ENCODE data around the gene CDKN1C.

CDKN1C gene

GRCh38 chr11:2886191-2886894 lies 768 bp upstream of the CDKN1C start:
- peaks cover 49% of the 10 kb centered on the region for H3K4me1 ChIP-seq (ENCODE audit: control insufficient read depth, insufficient read depth, low read length)
- H3K4me3 ChIP-seq (ENCODE audit: low read length in 2 of 2), result peak overlapping the region in 1 of 2 donors; percentile 64
- H3K9ac ChIP-seq (ENCODE audit: low read length in 2 of 2), result peak overlapping the region in 1 of 2 donors; percentile 58

GRCh38 chr11:2885017-2885677 lies 428 bp downstream of the CDKN1C start:
- Histone ChIP-seq H3K9ac (ENCODE audit: low read length in 2 of 2) (peak overlapping the region; percentile 51 to 55), H3K27ac (ENCODE audit: low read length) (peak overlapping the region; percentile 71), H3K27me3 (ENCODE audit: control insufficient read depth in 1 of 2, insufficient read depth in 2 of 2, low read length in 2 of 2) (no peaks in the 10 kb centered on the region), H3K9me3 (ENCODE audit: control insufficient read depth in 2 of 2, low read length in 2 of 2) (no peaks in the 10 kb centered on the region), H3K4me3 (ENCODE audit: low read length in 2 of 2) (peak overlapping the region; percentile 73 to 87), H3K4me1 (ENCODE audit: control insufficient read depth, insufficient read depth, low read length) (peaks cover 37% of the 10 kb centered on the region), H3K36me3 (ENCODE audit: control insufficient read depth in 2 of 2, insufficient read depth in 2 of 2, low read length in 2 of 2) (no peaks in the 10 kb centered on the region)

More at GRCh38 chr11:2886191-2886894, 768 bp upstream of the CDKN1C start:
- Histone ChIP-seq H3K9me3 (ENCODE audit: control insufficient read depth in 2 of 2, low read length in 2 of 2) (no peaks in the 10 kb centered on the region), H3K27ac (ENCODE audit: low read length) (peak overlapping the region; percentile 66), H3K36me3 (ENCODE audit: control insufficient read depth in 2 of 2, insufficient read depth in 2 of 2, low read length in 2 of 2) (no peaks in the 10 kb centered on the region), H3K27me3 (ENCODE audit: control insufficient read depth in 1 of 2, insufficient read depth in 2 of 2, low read length in 2 of 2) (no peaks in the 10 kb centered on the region)

- Histone ChIP-seq H3K4me3 (ENCODE audit: low read length in 2 of 2) (peak overlapping the region; percentile 55 to 75), H3K27ac (ENCODE audit: low read length) (peak overlapping the region; percentile 66), H3K27me3 (ENCODE audit: control insufficient read depth in 1 of 2, insufficient read depth in 2 of 2, low read length in 2 of 2) (no peaks in the 10 kb centered on the region), H3K36me3 (ENCODE audit: control insufficient read depth in 2 of 2, insufficient read depth in 2 of 2, low read length in 2 of 2) (peaks cover 0 to under 1% of the 10 kb centered on the region in 2 donors), H3K9me3 (ENCODE audit: control insufficient read depth in 2 of 2, low read length in 2 of 2) (no peaks in the 10 kb centered on the region), H3K9ac (ENCODE audit: low read length in 2 of 2) (peak overlapping the region; percentile 62 to 70), H3K4me1 (ENCODE audit: control insufficient read depth, insufficient read depth, low read length) (peaks cover 32% of the 10 kb centered on the region)
Measured at GRCh38 chr11:2883979-2884815, 1.4 kb downstream of the CDKN1C start.

- Histone ChIP-seq H3K4me3 (ENCODE audit: low read length in 2 of 2) (peak overlapping the region in 1 of 2 donors; percentile 75), H3K9ac (ENCODE audit: low read length in 2 of 2) (peak overlapping the region; percentile 26 to 62), H3K9me3 (ENCODE audit: control insufficient read depth in 2 of 2, low read length in 2 of 2) (peaks cover 0 to 4% of the 10 kb centered on the region in 2 donors), H3K36me3 (ENCODE audit: control insufficient read depth in 2 of 2, insufficient read depth in 2 of 2, low read length in 2 of 2) (peaks cover 0 to 5% of the 10 kb centered on the region in 2 donors), H3K27me3 (ENCODE audit: control insufficient read depth in 1 of 2, insufficient read depth in 2 of 2, low read length in 2 of 2) (no peaks in the 10 kb centered on the region), H3K4me1 (ENCODE audit: control insufficient read depth, insufficient read depth, low read length) (peaks cover 32% of the 10 kb centered on the region), H3K27ac (ENCODE audit: low read length) (peak overlapping the region; percentile 62)
Measured at GRCh38 chr11:2883640-2883978, 2.0 kb downstream of the CDKN1C start.

GRCh38 chr11:2882396-2883110 lies 3.0 kb downstream of the CDKN1C start:
- H3K9me3 ChIP-seq (ENCODE audit: control insufficient read depth in 2 of 2, low read length in 2 of 2), result peaks cover 0 to 4% of the 10 kb centered on the region in 2 donors
- H3K4me3 ChIP-seq (ENCODE audit: low read length in 2 of 2), result peak overlapping the region in 1 of 2 donors; percentile 75
- peak overlapping the region; percentile 6 for H3K27ac ChIP-seq (ENCODE audit: low read length)
- H3K36me3 ChIP-seq (ENCODE audit: control insufficient read depth in 2 of 2, insufficient read depth in 2 of 2, low read length in 2 of 2), result peaks cover 0 to 5% of the 10 kb centered on the region in 2 donors
- H3K9ac ChIP-seq (ENCODE audit: low read length in 2 of 2), result no peak overlapping the region
- no peaks in the 10 kb centered on the region for H3K27me3 ChIP-seq (ENCODE audit: control insufficient read depth in 1 of 2, insufficient read depth in 2 of 2, low read length in 2 of 2)
- H3K4me1 ChIP-seq (ENCODE audit: control insufficient read depth, insufficient read depth, low read length), result peaks cover 27% of the 10 kb centered on the region

GRCh38 chr11:2881981-2882375 lies 3.6 kb downstream of the CDKN1C start:
- H3K4me1 ChIP-seq (ENCODE audit: control insufficient read depth, insufficient read depth, low read length), result peaks cover 27% of the 10 kb centered on the region
- H3K27me3 ChIP-seq (ENCODE audit: control insufficient read depth in 1 of 2, insufficient read depth in 2 of 2, low read length in 2 of 2), result no peaks in the 10 kb centered on the region
- H3K36me3 ChIP-seq (ENCODE audit: control insufficient read depth in 2 of 2, insufficient read depth in 2 of 2, low read length in 2 of 2), result peaks cover 0 to 5% of the 10 kb centered on the region in 2 donors
- peak overlapping the region in 1 of 2 donors; percentile 3 for H3K4me3 ChIP-seq (ENCODE audit: low read length in 2 of 2)
- H3K9me3 ChIP-seq (ENCODE audit: control insufficient read depth in 2 of 2, low read length in 2 of 2), result peaks cover 0 to 5% of the 10 kb centered on the region in 2 donors
- no peak overlapping the region for H3K9ac ChIP-seq (ENCODE audit: low read length in 2 of 2)
- no peak overlapping the region for H3K27ac ChIP-seq (ENCODE audit: low read length)

GRCh38 chr11:2881076-2881980 lies 4.2 kb downstream of the CDKN1C start:
- no peak overlapping the region for H3K27ac ChIP-seq (ENCODE audit: low read length)
- no peak overlapping the region for H3K9ac ChIP-seq (ENCODE audit: low read length in 2 of 2)
- peaks cover 21% of the 10 kb centered on the region for H3K4me1 ChIP-seq (ENCODE audit: control insufficient read depth, insufficient read depth, low read length)
- peaks cover 0 to 5% of the 10 kb centered on the region in 2 donors for H3K36me3 ChIP-seq (ENCODE audit: control insufficient read depth in 2 of 2, insufficient read depth in 2 of 2, low read length in 2 of 2)
- no peaks in the 10 kb centered on the region for H3K27me3 ChIP-seq (ENCODE audit: control insufficient read depth in 1 of 2, insufficient read depth in 2 of 2, low read length in 2 of 2)
- H3K9me3 ChIP-seq (ENCODE audit: control insufficient read depth in 2 of 2, low read length in 2 of 2), result peaks cover 0 to 9% of the 10 kb centered on the region in 2 donors
- no peak overlapping the region for H3K4me3 ChIP-seq (ENCODE audit: low read length in 2 of 2)

- H3K27me3 ChIP-seq (ENCODE audit: control insufficient read depth in 1 of 2, insufficient read depth in 2 of 2, low read length in 2 of 2), result no peaks in the 10 kb centered on the region
- no peak overlapping the region for H3K4me3 ChIP-seq (ENCODE audit: low read length in 2 of 2)
- H3K27ac ChIP-seq (ENCODE audit: low read length), result no peak overlapping the region
- H3K9me3 ChIP-seq (ENCODE audit: control insufficient read depth in 2 of 2, low read length in 2 of 2), result peaks cover 0 to 9% of the 10 kb centered on the region in 2 donors
- H3K36me3 ChIP-seq (ENCODE audit: control insufficient read depth in 2 of 2, insufficient read depth in 2 of 2, low read length in 2 of 2), result peaks cover 0 to 8% of the 10 kb centered on the region in 2 donors
- H3K4me1 ChIP-seq (ENCODE audit: control insufficient read depth, insufficient read depth, low read length), result peaks cover 18% of the 10 kb centered on the region
- H3K9ac ChIP-seq (ENCODE audit: low read length in 2 of 2), result no peak overlapping the region
Measured at GRCh38 chr11:2880646-2881045, 4.9 kb downstream of the CDKN1C start.

- peaks cover 12% of the 10 kb centered on the region for H3K4me1 ChIP-seq (ENCODE audit: control insufficient read depth, insufficient read depth, low read length)
- H3K9me3 ChIP-seq (ENCODE audit: control insufficient read depth in 2 of 2, low read length in 2 of 2), result peaks cover 0 to 9% of the 10 kb centered on the region in 2 donors
- H3K9ac ChIP-seq (ENCODE audit: low read length in 2 of 2), result no peak overlapping the region
- no peak overlapping the region for H3K4me3 ChIP-seq (ENCODE audit: low read length in 2 of 2)
- H3K36me3 ChIP-seq (ENCODE audit: control insufficient read depth in 2 of 2, insufficient read depth in 2 of 2, low read length in 2 of 2), result peaks cover 0 to 12% of the 10 kb centered on the region in 2 donors
- H3K27ac ChIP-seq (ENCODE audit: low read length), result no peak overlapping the region
- H3K27me3 ChIP-seq (ENCODE audit: control insufficient read depth in 1 of 2, insufficient read depth in 2 of 2, low read length in 2 of 2), result peaks cover 0 to 2% of the 10 kb centered on the region in 2 donors
Measured at GRCh38 chr11:2878782-2879181, 6.8 kb downstream of the CDKN1C start.

All from stomach smooth muscle (tissue), 2 donors.